H54 (cell line): ENCODE results near the gene ZNF687.

Experiments used
- DNase-seq: peaks from one replicate; pipeline ENCODE4 v3.0.0; 2011; ENCODE audit warnings: low spot score, mixed read lengths; ENCODE audit not compliant: insufficient read length
- FAIRE-seq: peaks from 3 replicates; lab custom pipeline; 2011; peaks lifted over from hg19 to GRCh38; lab: Jason Lieb, UNC
- POLR2A ChIP-seq: IDR thresholded peaks from 2 replicates; pipeline ENCODE4 v1.6.1; 2011; ENCODE audit warnings: low read depth, mild to moderate bottlenecking, low read length

Gene ZNF687

DNA sequence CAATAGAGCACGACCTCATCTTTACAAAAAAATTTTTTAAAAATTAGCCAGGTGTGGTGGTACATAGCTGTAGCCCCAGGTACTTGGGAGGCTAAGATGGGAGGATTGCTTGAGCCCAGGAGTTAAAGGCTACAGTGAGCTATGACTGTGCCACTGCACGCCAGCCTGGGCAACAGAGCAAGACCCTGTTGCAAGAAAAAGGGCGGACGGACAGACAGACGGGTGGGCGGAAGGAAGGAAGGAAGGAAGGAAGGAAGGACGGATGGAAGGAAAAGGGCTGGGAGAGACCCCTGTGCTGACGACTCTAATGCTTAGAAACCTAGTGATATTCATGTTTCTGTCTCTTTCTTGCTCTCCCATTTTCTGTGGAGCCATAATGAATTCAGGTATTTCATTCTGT is 30.7 kb downstream of the ZNF687 start:
- no peak for DNase-seq
- TF ChIP-seq POLR2A, result no peak
- FAIRE-seq, result no peak

DNA sequence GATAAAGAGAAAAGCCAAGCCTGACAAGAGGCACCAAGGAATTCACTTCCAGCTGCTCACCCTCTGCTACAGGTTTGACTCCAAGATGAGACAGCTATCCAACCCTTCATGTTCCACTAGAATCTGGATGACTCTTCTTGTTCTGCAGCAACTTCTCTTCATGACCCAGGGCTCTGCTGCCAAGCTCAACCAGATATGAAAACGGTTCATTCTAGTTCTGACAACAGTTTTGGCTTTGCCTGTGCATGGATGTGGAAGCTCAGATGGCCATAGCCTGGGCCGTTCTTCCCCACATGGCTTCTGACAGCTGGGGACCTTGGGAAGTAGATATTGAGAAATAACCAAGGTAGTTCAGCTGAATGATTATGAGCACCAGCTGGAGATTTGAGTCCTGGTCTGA is 31.4 kb downstream of the ZNF687 start:
- no peak for FAIRE-seq
- no peak for TF ChIP-seq POLR2A
- DNase-seq, result no peak

DNA sequence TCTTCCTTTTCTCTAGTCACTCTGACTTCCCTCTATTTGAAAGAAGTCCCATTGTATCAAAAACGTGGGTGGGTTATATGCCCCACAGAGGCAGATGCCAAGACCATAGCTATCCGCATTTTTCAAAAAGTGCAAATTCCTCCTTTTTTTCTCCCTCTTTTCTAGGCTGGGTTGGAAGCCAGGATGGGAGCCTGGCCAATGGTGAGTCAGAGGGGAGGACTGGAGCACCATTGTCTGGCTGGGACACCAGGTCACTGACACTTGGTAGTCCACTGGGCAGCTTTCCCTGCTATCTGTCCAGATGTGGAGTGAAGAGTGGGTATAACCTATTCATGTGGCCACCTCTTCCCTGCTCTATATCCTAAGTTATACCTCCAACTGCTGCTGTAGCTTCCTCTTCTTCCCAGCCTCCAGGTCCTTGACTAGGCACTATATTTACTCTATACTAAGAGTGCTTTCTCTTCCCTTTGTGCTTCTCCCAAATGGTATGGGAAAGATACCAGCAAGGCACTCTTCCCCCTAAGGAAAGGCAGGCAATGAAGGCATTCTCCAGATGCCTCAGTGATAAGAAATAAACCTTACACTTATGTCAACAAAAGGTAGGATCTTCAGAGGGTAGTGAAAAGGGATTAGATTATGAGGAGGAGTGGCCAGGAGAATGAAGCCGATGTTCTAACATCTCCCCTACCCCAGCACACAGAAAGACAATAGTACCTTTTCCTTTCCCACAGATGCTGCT is 32.2 kb downstream of the ZNF687 start:
- DNase-seq, result peak; percentile 89
- no peak for FAIRE-seq
- TF ChIP-seq POLR2A, result no peak

DNA sequence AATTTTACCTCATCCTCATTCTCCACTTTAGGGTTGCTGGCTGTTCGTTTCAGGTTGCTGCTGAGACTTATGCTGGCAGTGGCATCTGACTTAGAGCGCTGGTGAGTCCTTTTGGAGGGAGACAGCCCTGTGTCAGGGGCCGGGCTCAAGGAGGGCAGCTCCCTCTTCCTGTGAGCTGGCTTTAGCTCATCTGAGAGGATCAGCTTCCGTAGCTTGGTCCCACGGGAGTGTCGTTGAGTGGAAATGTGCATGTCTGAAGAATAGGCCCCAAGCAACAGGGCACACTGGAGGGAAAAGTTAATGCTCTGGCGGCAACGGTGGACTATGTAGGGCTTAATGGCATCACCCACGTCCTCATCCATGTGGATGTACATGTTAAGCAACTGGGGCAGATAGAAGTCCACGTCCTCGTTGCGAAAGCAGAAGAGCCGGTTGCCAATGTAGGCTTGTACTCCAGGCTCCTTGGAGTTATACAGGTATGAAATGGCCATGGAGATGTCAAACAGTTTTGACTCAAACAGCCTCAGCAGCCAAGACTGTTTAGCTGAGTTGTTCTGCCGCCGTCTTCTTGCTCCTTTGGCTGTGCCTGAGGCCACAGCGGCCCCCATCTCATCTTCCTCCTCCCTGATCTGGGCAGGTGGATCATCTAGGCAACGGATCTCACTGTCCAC is 33.6 kb downstream of the ZNF687 start:
- FAIRE-seq (no peak), DNase-seq (no peak)
- TF ChIP-seq POLR2A, result no peak

DNA sequence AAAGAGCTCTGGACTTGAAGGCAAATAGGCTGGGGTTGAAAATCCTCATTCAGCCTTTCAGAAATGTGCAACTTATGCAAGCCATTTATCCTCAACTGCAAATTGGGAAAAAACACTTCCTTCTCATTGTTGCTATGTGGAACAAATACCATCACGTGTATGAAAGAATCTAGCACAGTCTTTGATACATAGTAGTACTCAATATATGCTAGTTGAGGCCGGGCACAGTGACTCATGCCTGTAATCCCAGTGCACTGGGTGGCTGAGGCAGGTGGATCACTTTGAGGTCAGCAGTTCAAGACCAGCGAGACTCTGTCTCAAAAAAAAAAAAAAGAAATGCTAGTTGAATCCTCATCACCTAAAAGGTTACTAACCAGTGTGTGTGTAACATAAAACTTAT is 36.9 kb downstream of the ZNF687 start:
- TF ChIP-seq POLR2A, result no peak
- DNase-seq (no peak), FAIRE-seq (no peak)

DNA sequence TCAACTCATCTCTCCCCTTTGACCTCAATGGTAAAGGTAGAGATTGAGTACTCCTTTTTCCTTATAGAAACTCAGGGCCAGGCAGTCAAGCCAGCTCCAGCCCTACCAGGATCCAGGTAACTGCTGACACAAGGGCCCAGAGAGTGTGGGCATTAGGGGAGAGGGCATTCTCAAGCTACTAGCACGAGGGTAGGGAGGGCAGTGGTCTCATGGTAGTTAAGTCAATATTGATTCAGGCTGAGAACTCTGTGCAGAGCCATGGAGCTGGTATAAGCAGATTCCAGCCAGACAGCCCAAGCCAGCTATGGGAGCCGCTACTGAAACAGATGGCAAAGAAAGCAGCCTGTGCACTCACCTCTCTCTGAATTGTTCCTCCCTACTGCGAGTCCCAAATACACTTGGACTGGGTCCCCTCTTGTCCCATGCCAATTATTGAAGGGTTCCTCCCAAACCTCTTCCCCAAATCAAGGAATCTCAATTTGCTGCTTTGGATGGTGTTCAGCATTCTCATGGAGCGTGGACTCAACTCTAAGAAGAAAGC is 42.4 kb downstream of the ZNF687 start:
- FAIRE-seq (no peak), DNase-seq (no peak)
- TF ChIP-seq POLR2A, result no peak

DNA sequence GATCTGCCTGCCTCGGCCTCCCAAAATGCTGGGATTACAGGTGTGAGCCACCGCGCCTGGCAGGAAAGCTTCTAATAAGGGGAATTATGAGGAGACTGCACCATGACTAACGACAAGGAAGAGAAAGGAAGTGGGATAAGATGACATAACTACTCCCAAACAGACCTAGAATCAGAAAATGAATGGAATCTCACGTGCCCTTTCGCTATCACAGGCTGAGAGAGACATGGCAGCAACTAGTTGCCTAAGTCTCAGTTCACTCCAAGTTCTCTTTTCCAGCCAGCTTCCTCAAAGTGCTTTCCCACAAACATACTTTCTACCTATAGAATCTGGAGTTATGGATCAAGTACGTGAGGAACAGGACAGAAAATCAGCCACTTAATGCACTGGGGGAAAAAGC is 43.1 kb downstream of the ZNF687 start:
- DNase-seq, result no peak
- no peak for FAIRE-seq
- no peak for TF ChIP-seq POLR2A

DNA sequence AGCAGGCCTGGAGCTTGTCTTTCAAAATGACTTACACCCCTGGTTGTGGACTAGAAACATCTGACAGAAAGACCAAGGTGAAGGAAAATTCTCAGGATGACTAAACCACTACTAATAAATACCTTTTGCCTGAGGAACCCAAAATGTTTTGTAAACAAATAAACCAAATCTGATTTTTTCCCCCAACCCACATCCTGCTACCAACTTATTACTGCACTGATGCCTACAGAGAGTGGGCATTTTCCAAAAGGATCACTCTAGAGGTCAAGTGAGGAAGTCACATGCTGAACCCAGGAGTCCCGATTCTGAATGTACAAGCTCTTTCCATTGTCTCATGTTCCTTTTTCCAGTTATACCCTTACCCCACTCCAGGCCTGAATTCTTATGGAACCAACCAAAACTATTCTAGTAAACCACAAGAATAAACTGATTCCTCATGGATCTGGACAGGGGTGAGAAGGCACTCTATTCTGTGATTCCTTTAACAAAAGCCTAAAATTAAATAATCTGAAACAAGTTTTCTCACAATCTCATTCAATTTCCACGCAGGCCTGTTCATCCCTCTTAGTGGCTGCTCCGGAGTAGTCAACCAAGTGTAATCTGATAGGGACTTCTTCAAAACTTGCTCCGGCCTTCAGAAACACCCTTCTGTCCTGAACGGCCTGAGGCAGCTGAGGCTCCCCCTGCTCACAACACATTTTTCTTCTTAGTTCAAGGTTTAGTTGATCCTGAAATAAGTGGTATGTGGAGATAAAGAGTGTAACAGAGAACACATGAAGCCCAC is 43.7 kb downstream of the ZNF687 start:
- DNase-seq, result no peak
- FAIRE-seq, result no peak

DNA sequence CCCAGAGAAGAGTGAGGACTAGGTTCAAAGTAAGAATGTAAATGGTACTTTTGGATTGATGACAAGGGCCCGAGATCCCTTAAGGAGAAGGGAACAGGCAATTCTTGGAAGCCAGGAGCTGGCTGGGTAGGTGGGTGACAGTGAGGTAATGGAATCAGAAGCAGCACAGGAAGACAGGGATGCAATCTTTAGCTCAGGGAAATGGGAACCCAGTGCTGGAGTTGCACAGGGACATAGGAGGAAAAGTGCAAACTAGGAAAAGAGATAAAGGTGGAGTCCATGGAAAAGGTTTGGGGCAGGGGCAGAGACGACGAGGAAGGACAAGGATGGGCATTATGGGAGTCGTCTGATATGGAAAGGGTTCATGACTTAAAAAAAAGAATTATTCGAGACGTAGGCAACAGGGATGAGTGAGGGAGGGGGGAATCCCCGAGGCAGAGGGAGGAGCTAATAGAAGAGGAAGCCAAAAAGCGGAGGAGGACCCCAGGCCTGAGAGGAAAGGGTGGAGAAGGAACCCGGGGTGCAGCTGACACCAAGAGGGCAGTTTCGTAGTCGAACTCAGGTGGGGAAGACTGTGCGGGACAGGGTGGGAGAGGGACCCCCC is 44.6 kb downstream of the ZNF687 start:
- TF ChIP-seq POLR2A, result no peak
- FAIRE-seq (no peak), DNase-seq (peak; percentile 75)

More for the DNA sequence above, 43.7 kb downstream of the ZNF687 start:
- TF ChIP-seq POLR2A, result no peak

DNA sequence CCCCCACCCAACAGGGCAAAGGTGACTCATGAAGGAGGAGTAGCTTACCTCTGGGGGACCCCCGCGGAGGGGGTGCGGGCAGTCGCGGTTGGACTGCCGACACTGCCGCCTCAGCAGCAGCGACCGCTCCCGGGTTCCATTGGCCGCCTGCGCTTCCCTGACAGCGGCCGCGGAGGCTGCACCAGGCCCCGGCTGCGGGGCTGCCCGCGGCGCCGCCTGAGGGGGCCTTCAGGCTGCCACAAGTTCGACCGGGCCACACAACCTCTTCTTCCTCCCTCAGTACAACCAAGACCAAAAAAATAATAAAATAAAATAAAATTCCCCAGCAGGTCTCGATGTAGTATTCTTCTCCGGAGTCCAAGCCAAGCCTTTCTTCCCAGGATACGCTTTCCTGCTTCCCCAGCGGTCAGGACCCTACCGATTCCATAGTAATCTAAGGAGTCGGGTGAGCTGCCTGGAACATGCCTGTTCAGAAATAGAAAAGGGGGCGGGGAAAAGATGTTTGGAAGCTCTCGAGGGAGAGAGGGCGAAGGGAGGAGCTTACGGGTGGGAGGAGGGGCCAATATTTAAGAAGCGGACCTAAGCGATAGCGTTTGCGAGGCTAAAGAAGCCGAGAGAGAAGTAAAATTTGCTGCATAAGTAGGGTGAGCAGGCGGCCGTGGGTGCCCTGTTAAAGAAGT is 45.3 kb downstream of the ZNF687 start, which contains the start of gene PI4KB:
TSS of gene PI4KB (minus strand) at position 194 of the 680 bp plus-strand sequence. CDS start 10,935 bp downstream, outside the sequence.
- no peak for FAIRE-seq
- TF ChIP-seq POLR2A, result peak; percentile 92
- DNase-seq, result peak; percentile 96

DNA sequence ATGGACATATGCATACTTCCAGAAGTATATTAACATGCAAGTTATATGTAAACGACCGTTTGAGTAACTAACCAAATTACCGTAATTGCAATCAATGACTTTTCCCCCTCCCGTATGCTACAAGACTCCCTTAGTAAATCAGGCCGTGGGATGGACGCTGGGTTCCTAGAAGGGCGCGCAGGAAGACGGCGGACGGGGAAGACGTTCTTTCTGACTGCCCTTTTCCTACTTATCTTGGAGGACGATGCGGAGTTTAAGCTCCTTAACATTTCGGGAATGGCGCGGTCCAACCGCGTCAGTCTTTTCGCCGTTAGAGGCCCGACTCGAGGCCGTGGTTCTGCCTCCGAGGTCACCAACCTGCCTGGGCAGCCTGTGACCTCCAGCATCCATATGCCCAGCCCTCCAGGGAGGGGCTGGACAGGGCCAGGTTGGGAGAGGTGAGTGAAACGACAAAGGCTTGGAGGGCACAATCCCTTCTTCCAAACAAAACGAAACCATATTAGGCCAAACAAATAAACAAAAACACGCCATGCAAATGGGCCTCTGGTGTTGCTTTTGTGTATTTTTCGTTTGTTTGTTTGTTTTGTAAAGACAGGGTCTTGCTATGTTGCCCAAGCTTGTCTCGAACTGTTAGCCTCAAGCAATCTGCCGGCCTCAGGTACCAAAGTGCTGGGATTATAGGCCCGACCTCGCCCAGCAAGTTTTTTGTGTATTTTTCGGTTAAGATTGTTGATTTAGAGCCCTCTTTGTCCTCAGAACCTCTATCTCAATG is 46.0 kb downstream of the ZNF687 start:
- TF ChIP-seq POLR2A, result no peak; the same call in 1 of the 2 replicates
- no peak for FAIRE-seq
- peak; percentile 35 for DNase-seq

DNA sequence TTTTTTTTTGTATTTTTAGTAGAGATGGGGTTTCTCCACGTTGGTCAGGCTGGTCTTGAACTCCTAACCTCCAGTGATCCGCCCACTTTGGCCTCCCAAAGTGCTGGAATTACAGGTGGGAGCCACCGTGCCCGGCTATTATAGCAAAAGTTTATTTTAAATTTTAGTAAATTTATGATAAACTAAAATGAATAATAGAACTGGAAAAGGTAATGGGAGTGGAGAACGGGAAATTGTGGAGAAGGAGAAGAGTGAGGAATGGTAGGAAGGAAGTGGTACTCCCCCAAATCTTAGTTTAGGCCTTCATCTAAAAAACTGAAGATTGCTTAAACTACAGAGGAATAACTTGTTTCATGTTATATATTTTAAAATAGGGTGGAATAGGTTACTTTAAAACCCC is 52.7 kb downstream of the ZNF687 start:
- FAIRE-seq, result no peak

More for the DNA sequence above, 52.7 kb downstream of the ZNF687 start:
- no peak for TF ChIP-seq POLR2A
- no peak for DNase-seq
